NT2/D1 (cell line): ENCODE results near the gene CEP290.

Experiments
- SUZ12 ChIP-seq: IDR thresholded peaks from 2 replicates; pipeline ENCODE4 v1.6.1; 2011; ENCODE audit not compliant: insufficient read length, insufficient read depth; ENCODE audit errors: extremely low read depth
- ZNF274 ChIP-seq: IDR thresholded peaks from 2 replicates; pipeline ENCODE4 v1.6.1; 2011; ENCODE audit warnings: mild to moderate bottlenecking, low read depth, low read length

DNA sequence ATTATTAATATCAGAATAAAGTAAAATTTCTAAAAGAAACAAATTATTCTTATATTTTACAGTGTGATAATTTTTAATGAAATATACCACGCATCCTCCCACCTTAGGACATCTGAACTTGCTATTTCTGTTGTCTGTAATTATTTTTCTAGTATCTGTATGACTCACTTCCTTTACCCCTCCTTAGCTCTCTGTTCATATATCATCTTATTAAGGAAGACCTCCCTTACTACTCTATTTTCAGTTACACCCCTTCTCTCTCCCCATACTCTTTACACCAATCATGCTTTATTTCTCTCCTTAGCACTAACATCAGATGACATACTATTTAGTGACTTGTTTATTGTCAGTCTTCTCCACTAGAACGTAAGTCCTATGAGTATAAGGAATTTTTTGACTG, 78.5 kb downstream of the CEP290 start:
- TF ChIP-seq ZNF274: no peak
- TF ChIP-seq SUZ12: no peak
